Fibroblast of mammary gland (primary cell): ENCODE measurements around the gene ZNF592.
"Not testable (repeated sequence)": the region's sequence is repeated elsewhere in the genome, so short reads cannot be mapped to it uniquely, and the experiment has no call there.

Experiments
- DNase-seq: peaks from one replicate; pipeline ENCODE4 v3.0.0-alpha.2; 2010; ENCODE audit warnings: low read depth
- H3K4me3 ChIP-seq: 2 replicates; pipeline ENCODE4 v1.5.1; 2011; ENCODE audit warnings: low read depth, mild to moderate bottlenecking, low read length, moderate library complexity; ENCODE audit not compliant: control insufficient read depth
- CTCF ChIP-seq: conservative IDR thresholded peaks from 2 replicates; pipeline ENCODE4 v1.5.1; 2011; ENCODE audit warnings: low read depth, low read length, inconsistent platforms; ENCODE audit not compliant: control insufficient read depth, insufficient read depth

The ZNF592 gene

GRCh38 chr15:84741121-84741520 is 7.3 kb upstream of the ZNF592 start:
- no peak overlapping the region for H3K4me3 ChIP-seq
- no peak for DNase-seq
- TF ChIP-seq CTCF = no peak

GRCh38 chr15:84747416-84748273 is 747 bp upstream of the ZNF592 start:
- peak; percentile 69 for DNase-seq
- H3K4me3 ChIP-seq = peak overlapping the region; percentile 65
- no peak for TF ChIP-seq CTCF

- TF ChIP-seq CTCF = peak; percentile 8
- H3K4me3 ChIP-seq = peak overlapping the region; percentile 94
- DNase-seq = peak; percentile 32
Measured at GRCh38 chr15:84749111-84749991, 959 bp downstream of the ZNF592 start.

- H3K4me3 ChIP-seq = no peak overlapping the region
- DNase-seq = no peak
- TF ChIP-seq CTCF = no peak
Measured at GRCh38 chr15:84750583-84751092, 2.2 kb downstream of the ZNF592 start.

- H3K4me3 ChIP-seq, DNase-seq: not testable (repeated sequence)
Measured at GRCh38 chr15:84751721-84752120, 3.3 kb downstream of the ZNF592 start.

GRCh38 chr15:84752195-84752594 is 3.8 kb downstream of the ZNF592 start:
- no peak for DNase-seq
- H3K4me3 ChIP-seq = no peak overlapping the region
- no peak for TF ChIP-seq CTCF

GRCh38 chr15:84752700-84753099 is 4.3 kb downstream of the ZNF592 start:
- no peak overlapping the region for H3K4me3 ChIP-seq
- peak; percentile 64 for DNase-seq
- TF ChIP-seq CTCF = no peak

GRCh38 chr15:84754889-84755288 is 6.5 kb downstream of the ZNF592 start:
- not testable (repeated sequence) for H3K4me3 ChIP-seq, DNase-seq
